Endometrial microvascular endothelial cells (primary cell): ENCODE measurements around the gene FOXP2. TPM values are rescaled to one million over a fixed set of nuclear protein-coding genes. Genes with fewer than 3 reads are reported as not detected.
"Not testable (repeated sequence)": the region's sequence is repeated elsewhere in the genome, so short reads cannot be mapped to it uniquely, and the experiment has no call there.

Source experiments
- in situ Hi-C: cut with HindIII; loops from 2 replicates; pipeline ENCODE4 v1.10.0; 2017; ENCODE audit warnings: low sequenced_read_pairs, low pct_unique_long_range_greater_than_20kb; ENCODE audit errors: inconsistent ontology term
- total RNA-seq: library from RNA; depleted of rRNA; stranded (reverse); fragments of >200 nt; gene quantifications from one replicate; pipeline ENCODE4 v1.2.3, GENCODE V29; 2015; ENCODE audit errors: inconsistent ontology term

The FOXP2 gene
- total RNA-seq, 1 donor from 2014 or later = under 0.01 TPM

GRCh38 chr7:114548081-114548980, 133.7 kb downstream of the FOXP2 start:
- in situ Hi-C loops = no loop called here

GRCh38 chr7:114554781-114555537, 140.3 kb downstream of the FOXP2 start:
- in situ Hi-C loops = no loop called here

GRCh38 chr7:114567416-114567815, 152.8 kb downstream of the FOXP2 start:
- in situ Hi-C loops = no loop called here

GRCh38 chr7:114569220-114569619, 154.6 kb downstream of the FOXP2 start:
- in situ Hi-C loops = no loop called here

- in situ Hi-C loops = no loop called here
Measured at GRCh38 chr7:114574384-114574783, 159.8 kb downstream of the FOXP2 start.

GRCh38 chr7:114575098-114575497, 160.5 kb downstream of the FOXP2 start:
- in situ Hi-C loops = no loop called here

- in situ Hi-C loops = not testable (repeated sequence)
Measured at GRCh38 chr7:114580963-114581362, 166.3 kb downstream of the FOXP2 start.

- in situ Hi-C loops = no loop called here
Measured at GRCh38 chr7:114588506-114588905, 173.9 kb downstream of the FOXP2 start.

GRCh38 chr7:114589436-114589835, 174.8 kb downstream of the FOXP2 start:
- in situ Hi-C loops = no loop called here

GRCh38 chr7:114590298-114590697, 175.7 kb downstream of the FOXP2 start:
- in situ Hi-C loops = no loop called here

GRCh38 chr7:114598946-114599345, 184.3 kb downstream of the FOXP2 start:
- in situ Hi-C loops = no loop called here

GRCh38 chr7:114606100-114606499, 191.5 kb downstream of the FOXP2 start:
- in situ Hi-C loops = no loop called here

- in situ Hi-C loops = not testable (repeated sequence)
Measured at GRCh38 chr7:114608822-114609221, 194.2 kb downstream of the FOXP2 start.

- in situ Hi-C loops = no loop called here
Measured at GRCh38 chr7:114620208-114620607, 205.6 kb downstream of the FOXP2 start.

GRCh38 chr7:114622221-114622620, 207.6 kb downstream of the FOXP2 start:
- in situ Hi-C loops = no loop called here

GRCh38 chr7:114623146-114623545, 208.5 kb downstream of the FOXP2 start:
- in situ Hi-C loops = no loop called here

- in situ Hi-C loops = no loop called here
Measured at GRCh38 chr7:114627231-114627630, 212.6 kb downstream of the FOXP2 start.

- in situ Hi-C loops = no loop called here
Measured at GRCh38 chr7:114628362-114628761, 213.7 kb downstream of the FOXP2 start.

GRCh38 chr7:114629762-114630161, 215.1 kb downstream of the FOXP2 start:
- in situ Hi-C loops = no loop called here
